Suprapubic skin (tissue), 4 donors: ENCODE results near the gene ABCF2. TPM values are rescaled to one million over a fixed set of nuclear protein-coding genes. Genes with fewer than 3 reads are reported as not detected.

ENCODE experiments used
- DNase-seq, 2 donors: peaks; one replicate each; pipeline ENCODE4 v3.0.0-alpha.2; 2019; ENCODE audit warnings: low spot score in 2 of 2
- H3K27ac ChIP-seq: fragments of 200-600 bp; sonication (generic); one replicate; pipeline ENCODE4 v1.5.1; 2019
- H3K27me3 ChIP-seq: fragments of 200-600 bp; sonication (generic); one replicate; pipeline ENCODE4 v1.5.1; 2019
- H3K36me3 ChIP-seq: fragments of 200-600 bp; sonication (generic); one replicate; pipeline ENCODE4 v1.5.1; 2019
- H3K4me1 ChIP-seq: fragments of 200-600 bp; sonication (generic); one replicate; pipeline ENCODE4 v1.5.1; 2019
- H3K4me3 ChIP-seq: fragments of 200-600 bp; sonication (generic); one replicate; pipeline ENCODE4 v1.5.1; 2019; ENCODE audit warnings: mild to moderate bottlenecking
- H3K9me3 ChIP-seq: fragments of 200-600 bp; sonication (generic); one replicate; pipeline ENCODE4 v1.5.1; 2019
- EP300 ChIP-seq: sonication (generic); formaldehyde crosslinking; IDR thresholded peaks from one replicate; pipeline ENCODE4 v1.6.1; 2017; ENCODE audit warnings: antibody characterized with exemption
- POLR2A ChIP-seq, 2 donors: fragments of 450-650 bp; IDR thresholded peaks; one replicate each; pipeline ENCODE4 v1.6.1; 2017; ENCODE audit warnings: antibody characterized with exemption in 2 of 2, mild to moderate bottlenecking in 2 of 2, moderate library complexity in 2 of 2
- POLR2AphosphoS5 ChIP-seq, 3 donors: sonication (generic); formaldehyde crosslinking; IDR thresholded peaks; one replicate each; pipeline ENCODE4 v1.6.1; 2017; ENCODE audit warnings: antibody characterized with exemption in 3 of 3
- WGBS: methylation state at CpG from one replicate; pipeline ENCODE4 v1.1.5; 2018; 5-methylcytosine and 5-hydroxymethylcytosine counted together
- total RNA-seq, 4 donors: library from RNA; depleted of rRNA; stranded (reverse); fragments of >200 nt; gene quantifications; one replicate each; pipeline ENCODE4 v1.1.0, GENCODE V29; 2016
- TF ChIP-seq, protein P1 (sequence below), 2 donors: fragments of 200-600 bp in 1 of 2; fragments of 450-650 bp in 1 of 2; sonication (generic) in 1 of 2; IDR thresholded peaks; one replicate each; pipeline ENCODE4 v1.5.1; 2016 to 2019; ENCODE audit warnings: antibody characterized with exemption in 2 of 2, mild to moderate bottlenecking in 1 of 2, moderate library complexity in 1 of 2

Gene ABCF2
- total RNA-seq, 4 donors from 2014 or later: 25.3 to 96.5 (median 40.1) TPM

DNA sequence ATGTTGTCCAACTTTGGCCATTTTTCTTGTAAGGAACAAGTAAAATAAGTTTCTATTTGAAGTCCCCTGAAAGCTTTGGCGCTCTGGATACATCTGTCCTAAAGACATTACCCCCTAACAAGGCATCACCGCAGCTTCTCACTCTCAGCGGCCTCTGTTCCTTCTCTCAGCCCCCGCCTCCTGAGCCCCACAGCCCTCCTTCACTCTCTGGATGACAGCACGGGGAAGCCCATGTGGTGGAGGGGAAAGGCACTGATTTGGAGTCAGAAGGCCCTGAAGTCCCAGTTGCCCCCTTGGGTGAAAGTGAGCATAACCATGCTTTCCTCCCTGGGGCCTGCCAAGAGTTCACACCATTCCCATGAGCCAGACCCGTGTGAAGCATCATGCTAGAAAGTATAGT, 21.3 kb downstream of the ABCF2 start:
- H3K4me1 ChIP-seq: no peaks in the 10 kb centered on the region
- DNase-seq: no peak
- WGBS: 47% methylated on average over 6 of the region's 6 CpGs
- H3K27me3 ChIP-seq: peaks cover 12% of the 10 kb centered on the region
- H3K4me3 ChIP-seq: no peak overlapping the region
- no peak overlapping the region for H3K27ac ChIP-seq
- no peak for TF ChIP-seq EP300
- no peak for TF ChIP-seq POLR2A (IDR thresholded peaks at IDR 0.05)
- TF ChIP-seq, protein P1, sequence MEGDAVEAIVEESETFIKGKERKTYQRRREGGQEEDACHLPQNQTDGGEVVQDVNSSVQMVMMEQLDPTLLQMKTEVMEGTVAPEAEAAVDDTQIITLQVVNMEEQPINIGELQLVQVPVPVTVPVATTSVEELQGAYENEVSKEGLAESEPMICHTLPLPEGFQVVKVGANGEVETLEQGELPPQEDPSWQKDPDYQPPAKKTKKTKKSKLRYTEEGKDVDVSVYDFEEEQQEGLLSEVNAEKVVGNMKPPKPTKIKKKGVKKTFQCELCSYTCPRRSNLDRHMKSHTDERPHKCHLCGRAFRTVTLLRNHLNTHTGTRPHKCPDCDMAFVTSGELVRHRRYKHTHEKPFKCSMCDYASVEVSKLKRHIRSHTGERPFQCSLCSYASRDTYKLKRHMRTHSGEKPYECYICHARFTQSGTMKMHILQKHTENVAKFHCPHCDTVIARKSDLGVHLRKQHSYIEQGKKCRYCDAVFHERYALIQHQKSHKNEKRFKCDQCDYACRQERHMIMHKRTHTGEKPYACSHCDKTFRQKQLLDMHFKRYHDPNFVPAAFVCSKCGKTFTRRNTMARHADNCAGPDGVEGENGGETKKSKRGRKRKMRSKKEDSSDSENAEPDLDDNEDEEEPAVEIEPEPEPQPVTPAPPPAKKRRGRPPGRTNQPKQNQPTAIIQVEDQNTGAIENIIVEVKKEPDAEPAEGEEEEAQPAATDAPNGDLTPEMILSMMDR (IDR thresholded peaks at IDR 0.05): no peak
- TF ChIP-seq POLR2AphosphoS5 (IDR thresholded peaks at IDR 0.05): no peak
- no peaks in the 10 kb centered on the region for H3K36me3 ChIP-seq
- H3K9me3 ChIP-seq: no peaks in the 10 kb centered on the region

DNA sequence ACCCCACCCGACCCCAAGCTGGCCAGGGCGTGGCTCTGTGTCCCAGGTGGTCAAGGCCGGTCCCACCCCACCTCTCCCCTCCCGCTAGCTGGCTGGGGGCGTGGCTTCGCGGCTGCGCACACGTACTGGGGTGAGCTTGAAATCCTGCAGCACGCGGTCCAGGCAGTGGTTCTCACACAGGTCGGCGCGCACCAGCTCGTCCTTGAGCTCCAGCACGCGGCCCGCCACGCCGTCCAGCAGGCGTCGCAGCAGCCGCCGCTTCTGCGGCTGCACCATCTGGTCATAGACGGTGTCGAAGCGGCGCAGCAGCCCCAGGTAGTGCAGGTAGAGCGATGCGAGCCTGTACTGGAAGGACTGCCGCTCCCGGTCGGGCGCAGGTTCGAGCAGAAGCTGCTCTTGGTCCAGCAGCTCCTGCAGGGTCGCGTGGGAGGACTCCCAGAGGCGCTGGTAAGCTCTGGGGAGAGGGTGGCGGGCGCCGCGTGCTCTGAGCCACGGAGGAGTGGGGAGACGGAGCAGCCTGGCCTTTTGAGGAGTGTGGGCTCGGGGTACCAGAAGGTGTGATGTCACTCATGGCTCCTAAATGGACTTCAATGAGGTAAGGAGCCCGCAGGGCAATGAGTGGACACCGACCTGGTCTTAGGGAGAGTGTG, 22.5 kb downstream of the ABCF2 start:
- no peak for TF ChIP-seq EP300
- no peak for TF ChIP-seq POLR2AphosphoS5 (IDR thresholded peaks at IDR 0.05)
- no peak for TF ChIP-seq POLR2A (IDR thresholded peaks at IDR 0.05)
- Histone ChIP-seq H3K9me3 (no peaks in the 10 kb centered on the region), H3K4me3 (no peak overlapping the region), H3K27ac (no peak overlapping the region), H3K4me1 (peaks cover 1% of the 10 kb centered on the region), H3K27me3 (peaks cover 12% of the 10 kb centered on the region), H3K36me3 (no peaks in the 10 kb centered on the region)
- DNase-seq: peak in 1 of 2 donors; percentile 71
- WGBS: 65% methylated on average over 27 of the region's 48 CpGs

DNA sequence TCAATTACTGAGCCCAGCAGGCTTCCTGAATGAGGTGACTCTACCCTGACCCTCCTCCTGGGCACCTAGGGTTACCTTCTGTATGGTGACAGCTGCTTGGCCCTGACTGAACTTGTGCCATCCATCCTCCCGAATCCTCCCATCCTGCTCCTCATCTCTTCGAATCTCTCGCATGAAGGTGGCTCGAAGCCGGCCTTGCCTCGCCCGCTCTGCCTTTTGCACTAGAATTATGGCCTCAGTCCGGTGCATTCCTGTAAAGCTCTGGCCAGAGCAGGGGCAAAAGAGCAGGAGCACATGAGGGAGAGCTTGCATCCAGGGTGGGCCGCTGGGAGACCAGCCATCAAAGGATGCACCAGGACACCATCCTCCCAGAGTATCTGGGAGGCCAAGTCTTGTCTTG, 24.2 kb downstream of the ABCF2 start:
- DNase-seq: no peak
- 95% methylated on average over 9 of the region's 9 CpGs for WGBS
- H3K36me3 ChIP-seq: no peaks in the 10 kb centered on the region
- no peak overlapping the region for H3K27ac ChIP-seq
- H3K4me1 ChIP-seq: peaks cover 7% of the 10 kb centered on the region
- H3K4me3 ChIP-seq: no peak overlapping the region
- peaks cover 12% of the 10 kb centered on the region for H3K27me3 ChIP-seq
- H3K9me3 ChIP-seq: no peaks in the 10 kb centered on the region
- TF ChIP-seq POLR2AphosphoS5 (IDR thresholded peaks at IDR 0.05): no peak
- TF ChIP-seq, protein P1 (IDR thresholded peaks at IDR 0.05): no peak
- no peak for TF ChIP-seq EP300
- TF ChIP-seq POLR2A (IDR thresholded peaks at IDR 0.05): no peak

DNA sequence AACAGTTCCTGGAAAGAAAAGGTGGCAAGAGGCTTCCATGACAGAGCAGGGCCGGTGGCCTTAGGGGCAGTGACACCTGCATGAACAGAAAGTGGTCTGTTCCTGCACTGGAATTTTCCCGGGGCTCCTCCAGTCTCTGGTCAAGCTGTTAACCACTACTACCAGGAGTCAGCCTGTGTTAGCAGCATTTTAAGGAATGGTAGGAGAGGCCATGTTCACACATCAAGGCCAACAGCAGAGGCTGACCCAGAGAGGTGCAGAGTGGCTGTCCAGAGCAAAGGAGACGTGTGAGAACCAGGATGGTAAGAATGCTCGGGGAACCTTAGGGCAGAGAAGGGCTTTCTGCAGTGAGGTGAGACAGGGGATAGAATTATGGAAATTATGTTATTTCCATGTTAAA, 25.3 kb downstream of the ABCF2 start:
- WGBS: 91% methylated on average over 4 of the region's 4 CpGs
- Histone ChIP-seq H3K27me3 (peaks cover 12% of the 10 kb centered on the region), H3K4me1 (peaks cover 7% of the 10 kb centered on the region), H3K36me3 (no peaks in the 10 kb centered on the region), H3K4me3 (no peak overlapping the region), H3K9me3 (no peaks in the 10 kb centered on the region), H3K27ac (no peak overlapping the region)
- TF ChIP-seq, protein P1 (IDR thresholded peaks at IDR 0.05): no peak
- TF ChIP-seq POLR2A (IDR thresholded peaks at IDR 0.05) (no peak), EP300 (no peak), POLR2AphosphoS5 (IDR thresholded peaks at IDR 0.05) (no peak)
- DNase-seq: no peak

DNA sequence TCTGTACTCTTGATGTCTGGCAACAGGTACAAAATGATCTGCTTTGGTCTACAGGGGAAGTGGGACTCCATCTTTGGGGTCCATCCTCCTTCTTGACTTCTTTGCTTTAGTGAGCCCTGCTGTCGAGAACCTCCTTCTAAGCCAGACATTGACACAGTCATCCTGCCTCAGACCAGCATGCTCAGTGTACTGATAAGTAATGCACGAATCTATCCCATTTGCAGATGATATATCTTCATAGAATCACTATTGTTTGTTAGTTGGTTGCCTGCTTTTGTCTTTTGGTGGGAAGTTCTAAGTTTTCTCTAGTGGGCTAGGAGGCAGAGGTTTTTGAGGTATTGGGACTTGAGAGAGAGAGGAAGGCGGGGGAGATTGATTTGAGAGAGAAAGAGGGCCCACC, 25.7 kb downstream of the ABCF2 start:
- TF ChIP-seq POLR2AphosphoS5 (IDR thresholded peaks at IDR 0.05): no peak
- no peak for TF ChIP-seq EP300
- TF ChIP-seq, protein P1 (IDR thresholded peaks at IDR 0.05): no peak
- TF ChIP-seq POLR2A (IDR thresholded peaks at IDR 0.05): no peak
- DNase-seq: no peak
- no peak overlapping the region for H3K27ac ChIP-seq
- H3K9me3 ChIP-seq: no peaks in the 10 kb centered on the region
- peaks cover 7% of the 10 kb centered on the region for H3K4me1 ChIP-seq
- WGBS: 95% methylated on average over 3 of the region's 3 CpGs
- no peak overlapping the region for H3K4me3 ChIP-seq
- H3K36me3 ChIP-seq: no peaks in the 10 kb centered on the region
- peaks cover 15% of the 10 kb centered on the region for H3K27me3 ChIP-seq
